Kidney (tissue), 14 donors: ENCODE results near the gene SPAAR. TPM values are rescaled to one million over a fixed set of nuclear protein-coding genes. Genes with fewer than 3 reads are reported as not detected.

ENCODE experiments used
- DNase-seq, 5 donors: peaks; one replicate each; pipeline ENCODE4 v3.0.0-alpha.2; 2013 to 2020
- FAIRE-seq: peaks from 2 replicates; lab custom pipeline; 2012; peaks lifted over from hg19 to GRCh38; lab: Jason Lieb, UNC
- H3K27ac ChIP-seq, 2 donors: one replicate each; pipeline ENCODE4 v1.7.0; 2013; ENCODE audit warnings: low read depth in 2 of 2, low read length in 2 of 2, inconsistent platforms in 1 of 2
- H3K27me3 ChIP-seq: one replicate; pipeline ENCODE4 v1.7.1; 2013; ENCODE audit warnings: low read length, inconsistent platforms; ENCODE audit not compliant: control insufficient read depth, insufficient read depth
- H3K36me3 ChIP-seq, 3 donors: one replicate each; pipeline versions ENCODE4 v1.7.0 to v1.7.1; 2013; ENCODE audit warnings: low read length in 3 of 3, control low read depth in 1 of 3, inconsistent platforms in 1 of 3; ENCODE audit not compliant: insufficient read depth in 3 of 3, control insufficient read depth in 2 of 3
- H3K4me1 ChIP-seq, 3 donors: one replicate each; pipeline versions ENCODE4 v1.7.0 to v1.7.1; 2013; ENCODE audit warnings: low read length in 3 of 3, inconsistent platforms in 1 of 3, low read depth in 1 of 3; ENCODE audit not compliant: control insufficient read depth in 2 of 3, insufficient read depth in 2 of 3
- H3K4me3 ChIP-seq, 3 donors: one replicate each; pipeline versions ENCODE4 v1.7.0 to v1.8.1; 2013; ENCODE audit warnings: low read length in 3 of 3, control low read depth in 1 of 3, inconsistent platforms in 1 of 3
- H3K9ac ChIP-seq, 3 donors: one replicate each; pipeline versions ENCODE4 v1.7.0 to v1.7.1; 2013; ENCODE audit warnings: low read length in 3 of 3, control low read depth in 1 of 3, inconsistent platforms in 1 of 3
- H3K9me3 ChIP-seq, 3 donors: one replicate each; pipeline versions ENCODE4 v1.7.0 to v1.7.1; 2013; ENCODE audit warnings: low read length in 3 of 3, control low read depth in 1 of 3, inconsistent platforms in 1 of 3; ENCODE audit not compliant: control insufficient read depth in 2 of 3, insufficient read depth in 1 of 3
- intact Hi-C: fragments of 100-400 bp; cut with DNase I; formaldehyde crosslinking; loops from one replicate; pipeline ENCODE4 v1.11.1; 2022
- polyA plus RNA-seq: library from polyadenylated mRNA; stranded (reverse); fragments of 350-450 nt; fragmentation: Illumina TruSeq; extraction: RNeasy Lipid Tissue Mini Kit (QIAGEN cat#74804); gene quantifications from one replicate; pipeline ENCODE4 v1.2.3, GENCODE V29; 2014; ENCODE audit warnings: low read depth, low replicate concordance; ENCODE audit not compliant: insufficient read depth
- total RNA-seq: library from RNA; stranded (reverse); fragmentation: NEBNext Ultra II Directional; extraction: Animal tissue kit (Norgen Biotek cat#: 25700); gene quantifications from one replicate; pipeline ENCODE4 v1.2.1, GENCODE V29; 2021
- TF ChIP-seq, protein P1 (sequence below): IDR thresholded peaks from 3 replicates; pipeline ENCODE4 v1.5.1; 2012; ENCODE audit warnings: mild to moderate bottlenecking, moderate library complexity, borderline replicate concordance; ENCODE audit not compliant: insufficient read depth; ENCODE audit errors: extremely low read depth
- donor health status: control.
- donor health status: control.
- donor health status: control.
- donor health status: control.
- donor health status: control.
- donor health status: DM: yes; HTN: yes; CAD: no.
- donor health status: Normal renal cell carcinoma (clear cell type).

Gene SPAAR
- total and polyA plus RNA-seq, 2 donors from 2014 or later = 3.2 to 5.3 TPM

- intact Hi-C loops = no loop called here
- no peak overlapping the region for H3K9ac ChIP-seq
- no peaks in the 10 kb centered on the region for H3K9me3 ChIP-seq
- FAIRE-seq (peak; percentile 71), DNase-seq (peak in 3 of 5 donors; percentile 51 to 80 (median 74))
- H3K36me3 ChIP-seq = no peaks in the 10 kb centered on the region
- H3K4me1 ChIP-seq = peaks cover 4 to 37% (median 17%) of the 10 kb centered on the region in 3 donors
- TF ChIP-seq, protein P1, sequence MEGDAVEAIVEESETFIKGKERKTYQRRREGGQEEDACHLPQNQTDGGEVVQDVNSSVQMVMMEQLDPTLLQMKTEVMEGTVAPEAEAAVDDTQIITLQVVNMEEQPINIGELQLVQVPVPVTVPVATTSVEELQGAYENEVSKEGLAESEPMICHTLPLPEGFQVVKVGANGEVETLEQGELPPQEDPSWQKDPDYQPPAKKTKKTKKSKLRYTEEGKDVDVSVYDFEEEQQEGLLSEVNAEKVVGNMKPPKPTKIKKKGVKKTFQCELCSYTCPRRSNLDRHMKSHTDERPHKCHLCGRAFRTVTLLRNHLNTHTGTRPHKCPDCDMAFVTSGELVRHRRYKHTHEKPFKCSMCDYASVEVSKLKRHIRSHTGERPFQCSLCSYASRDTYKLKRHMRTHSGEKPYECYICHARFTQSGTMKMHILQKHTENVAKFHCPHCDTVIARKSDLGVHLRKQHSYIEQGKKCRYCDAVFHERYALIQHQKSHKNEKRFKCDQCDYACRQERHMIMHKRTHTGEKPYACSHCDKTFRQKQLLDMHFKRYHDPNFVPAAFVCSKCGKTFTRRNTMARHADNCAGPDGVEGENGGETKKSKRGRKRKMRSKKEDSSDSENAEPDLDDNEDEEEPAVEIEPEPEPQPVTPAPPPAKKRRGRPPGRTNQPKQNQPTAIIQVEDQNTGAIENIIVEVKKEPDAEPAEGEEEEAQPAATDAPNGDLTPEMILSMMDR = no peak
- H3K4me3 ChIP-seq = no peak overlapping the region
- H3K27me3 ChIP-seq = no peaks in the 10 kb centered on the region
- H3K27ac ChIP-seq = peak overlapping the region; percentile 72 to 93
Observed at GRCh38 chr9:35923927-35924763, 14.9 kb downstream of the SPAAR start.

GRCh38 chr9:35928591-35929452 is 19.5 kb downstream of the SPAAR start:
- intact Hi-C loops = no loop called here
- Histone ChIP-seq H3K27ac (peak overlapping the region in 1 of 2 donors; percentile 84), H3K4me1 (peaks cover 0 to 15% (median 6%) of the 10 kb centered on the region in 3 donors)

GRCh38 chr9:35929453-35929718 is 20.1 kb downstream of the SPAAR start:
- no peak for FAIRE-seq
- H3K9me3 ChIP-seq = no peaks in the 10 kb centered on the region
- no peak for DNase-seq
- no peaks in the 10 kb centered on the region for H3K36me3 ChIP-seq
- H3K4me3 ChIP-seq = no peak overlapping the region
- intact Hi-C loops = no loop called here
- peak overlapping the region in 1 of 2 donors; percentile 84 for H3K27ac ChIP-seq
- TF ChIP-seq, protein P1 = no peak
- H3K4me1 ChIP-seq = peaks cover 0 to 10% (median under 1%) of the 10 kb centered on the region in 3 donors
- H3K9ac ChIP-seq = no peak overlapping the region
- H3K27me3 ChIP-seq = no peaks in the 10 kb centered on the region

More at GRCh38 chr9:35928591-35929452, 19.5 kb downstream of the SPAAR start:
- H3K4me3 ChIP-seq = peak overlapping the region in 1 of 3 donors; percentile 52
- H3K27me3 ChIP-seq = no peaks in the 10 kb centered on the region
- no peaks in the 10 kb centered on the region for H3K9me3 ChIP-seq
- TF ChIP-seq, protein P1 = no peak
- no peaks in the 10 kb centered on the region for H3K36me3 ChIP-seq
- no peak for DNase-seq
- no peak overlapping the region for H3K9ac ChIP-seq
- no peak for FAIRE-seq
